Natural killer cell (primary cell): Measurements from ENCODE around the gene ZNF768. TPM values are rescaled to one million over a fixed set of nuclear protein-coding genes. Genes with fewer than 3 reads are reported as not detected.
"Not testable (repeated sequence)": the region's sequence is repeated elsewhere in the genome, so short reads cannot be mapped to it uniquely, and the experiment has no call there.

Source experiments
- ATAC-seq, 3 donors: fragments of 150-1000 bp in 2 of 3; fragments of 200-7000 bp in 1 of 3; cut with Tn5 transposase; 1 replicate in 1 of 3; 2 replicates in 2 of 3; pipeline ENCODE4 v1.10.0; 2021; ENCODE audit warnings: mild to moderate bottlenecking in 2 of 3, moderate library complexity in 2 of 3
- DNase-seq, 2 donors: peaks; one replicate each; pipeline versions ENCODE4 v3.0.0 to v3.0.0-alpha.2; 2013 to 2021; ENCODE audit warnings: mixed read lengths in 1 of 2
- H3K27ac ChIP-seq: one replicate; pipeline ENCODE4 v1.5.1; 2013; ENCODE audit warnings: mild to moderate bottlenecking, low read length
- H3K27me3 ChIP-seq: one replicate; pipeline ENCODE4 v1.6.1; 2013; ENCODE audit warnings: low read length; ENCODE audit not compliant: control insufficient read depth, insufficient read depth
- H3K36me3 ChIP-seq: one replicate; pipeline ENCODE4 v1.6.1; 2013; ENCODE audit warnings: low read length; ENCODE audit not compliant: control insufficient read depth, insufficient read depth
- H3K4me1 ChIP-seq: one replicate; pipeline ENCODE4 v1.6.1; 2013; ENCODE audit warnings: low read length; ENCODE audit not compliant: control insufficient read depth, insufficient read depth
- H3K4me3 ChIP-seq: one replicate; pipeline ENCODE4 v1.5.1; 2013; ENCODE audit warnings: low read length
- H3K9me3 ChIP-seq: one replicate; pipeline ENCODE4 v1.6.1; 2013; ENCODE audit warnings: low read length; ENCODE audit not compliant: control insufficient read depth, insufficient read depth
- H3K27ac Mint-ChIP-seq, 2 donors: one replicate each; pipeline ENCODE4 v1.8.0; 2022; ENCODE audit warnings: mild to moderate bottlenecking in 2 of 2, mixed read lengths in 2 of 2, moderate library complexity in 1 of 2
- H3K27me3 Mint-ChIP-seq, 2 donors: one replicate each; pipeline ENCODE4 v1.8.0; 2022; ENCODE audit warnings: low read depth in 2 of 2, mixed read lengths in 2 of 2
- H3K36me3 Mint-ChIP-seq: one replicate; pipeline ENCODE4 v1.8.0; 2022; ENCODE audit warnings: mixed read lengths
- H3K4me1 Mint-ChIP-seq, 2 donors: one replicate each; pipeline ENCODE4 v1.8.0; 2022; ENCODE audit warnings: mixed read lengths in 2 of 2
- H3K4me3 Mint-ChIP-seq: one replicate; pipeline ENCODE4 v1.8.0; 2022; ENCODE audit warnings: mild to moderate bottlenecking, moderate library complexity, mixed read lengths
- H3K9me3 Mint-ChIP-seq, 2 donors: one replicate each; pipeline ENCODE4 v1.8.0; 2022; ENCODE audit warnings: mixed read lengths in 2 of 2
- CTCF ChIP-seq: fragments of 200-600 bp; IDR thresholded peaks from one replicate; pipeline ENCODE4 v1.8.0; 2022; ENCODE audit warnings: antibody characterized with exemption
- WGBS: methylation state at CpG from one replicate; pipeline ENCODE4 v1.1.7; 2013; ENCODE audit warnings: missing lambda C conversion rate; ENCODE audit not compliant: insufficient coverage; 5-methylcytosine and 5-hydroxymethylcytosine counted together
- intact Hi-C: fragments of 100-400 bp; cut with micrococcal nuclease; formaldehyde crosslinking; loops from one replicate; pipeline ENCODE4 v1.14.2; 2022
- total RNA-seq, 4 donors: library from RNA; stranded (reverse); fragments of 120-200 nt in 1 of 4; gene quantifications; one replicate each; pipeline versions ENCODE4 v1.2.3 to v1.2.4, GENCODE V29; 2013 to 2022

The ZNF768 gene
- total RNA-seq, 3 donors from 2014 or later (not counting 1 experiment from before 2014, with no cell fraction given) = 3.3 to 7.2 (median 5.6) TPM

GRCh38 chr16:30484887-30485286, 41.5 kb downstream of the ZNF768 start:
- ATAC-seq = no peak
- H3K4me1 Mint-ChIP-seq = peaks cover 43 to 60% of the 10 kb centered on the region in 2 donors
- H3K4me3 Mint-ChIP-seq = no peak overlapping the region
- H3K27me3 Mint-ChIP-seq = no peaks in the 10 kb centered on the region
- Histone ChIP-seq H3K27ac (no peak overlapping the region), H3K4me1 (peaks cover 56% of the 10 kb centered on the region), H3K27me3 (no peaks in the 10 kb centered on the region), H3K36me3 (peaks cover 91% of the 10 kb centered on the region), H3K4me3 (no peak overlapping the region), H3K9me3 (no peaks in the 10 kb centered on the region)
- no peaks in the 10 kb centered on the region for H3K9me3 Mint-ChIP-seq
- H3K27ac Mint-ChIP-seq = peak overlapping the region; percentile 79 to 95
- DNase-seq = no peak
- intact Hi-C loops = no loop called here
- TF ChIP-seq CTCF = no peak
- H3K36me3 Mint-ChIP-seq = peaks cover 20% of the 10 kb centered on the region

- DNase-seq (peak in 1 of 2 donors; percentile 46), ATAC-seq (peak; percentile 48 to 80 (median 73))
- H3K27ac ChIP-seq = no peak overlapping the region
- Mint-ChIP-seq H3K27ac (peak overlapping the region; percentile 86 to 95), H3K27me3 (no peaks in the 10 kb centered on the region), H3K4me3 (peak overlapping the region; percentile 29), H3K36me3 (peaks cover 21% of the 10 kb centered on the region), H3K9me3 (no peaks in the 10 kb centered on the region), H3K4me1 (peaks cover 35 to 66% of the 10 kb centered on the region in 2 donors)
- intact Hi-C loops = no loop called here
- H3K9me3 ChIP-seq = no peaks in the 10 kb centered on the region
- H3K36me3 ChIP-seq = peaks cover 82% of the 10 kb centered on the region
- 95% methylated on average over 3 of the region's 3 CpGs for WGBS
- peaks cover 72% of the 10 kb centered on the region for H3K4me1 ChIP-seq
- no peak overlapping the region for H3K4me3 ChIP-seq
- TF ChIP-seq CTCF = peak; percentile 28
- H3K27me3 ChIP-seq = no peaks in the 10 kb centered on the region
Observed at GRCh38 chr16:30482366-30482765, 44.0 kb downstream of the ZNF768 start.

DNA sequence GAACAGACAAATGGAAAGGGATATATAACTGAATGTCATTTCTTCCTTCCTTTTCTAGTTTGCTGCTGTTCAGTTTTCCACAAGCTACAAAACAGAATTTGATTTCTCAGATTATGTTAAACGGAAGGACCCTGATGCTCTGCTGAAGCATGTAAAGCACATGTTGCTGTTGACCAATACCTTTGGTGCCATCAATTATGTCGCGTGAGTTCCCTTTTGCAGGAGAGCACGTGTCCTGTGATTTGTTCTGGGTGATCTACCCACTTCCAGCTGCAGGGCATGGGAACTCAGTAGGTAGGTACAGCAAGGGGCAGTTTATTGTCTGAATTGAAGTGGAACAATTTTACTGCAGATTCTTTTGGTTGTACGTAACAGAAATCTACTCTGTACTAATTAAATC, 45.0 kb downstream of the ZNF768 start:
- Histone ChIP-seq H3K27ac (no peak overlapping the region), H3K4me3 (no peak overlapping the region), H3K36me3 (peaks cover 84% of the 10 kb centered on the region), H3K9me3 (no peaks in the 10 kb centered on the region), H3K27me3 (no peaks in the 10 kb centered on the region), H3K4me1 (peaks cover 78% of the 10 kb centered on the region)
- peak overlapping the region; percentile 86 to 95 for H3K27ac Mint-ChIP-seq
- H3K4me3 Mint-ChIP-seq = peak overlapping the region; percentile 35
- ATAC-seq (no peak), DNase-seq (no peak)
- H3K4me1 Mint-ChIP-seq = peaks cover 40 to 71% of the 10 kb centered on the region in 2 donors
- H3K9me3 Mint-ChIP-seq = no peaks in the 10 kb centered on the region
- TF ChIP-seq CTCF = no peak
- H3K36me3 Mint-ChIP-seq = peaks cover 21% of the 10 kb centered on the region
- 97% methylated on average over 5 of the region's 5 CpGs for WGBS
- intact Hi-C loops = no loop called here
- H3K27me3 Mint-ChIP-seq = no peaks in the 10 kb centered on the region

GRCh38 chr16:30478766-30479478, 47.4 kb downstream of the ZNF768 start:
- Mint-ChIP-seq H3K36me3 (peaks cover 21% of the 10 kb centered on the region), H3K27ac (peak overlapping the region; percentile 89 to 95), H3K9me3 (no peaks in the 10 kb centered on the region), H3K4me1 (peaks cover 44 to 72% of the 10 kb centered on the region in 2 donors), H3K27me3 (no peaks in the 10 kb centered on the region), H3K4me3 (peak overlapping the region; percentile 17)
- no peak for TF ChIP-seq CTCF
- Histone ChIP-seq H3K36me3 (peaks cover 80% of the 10 kb centered on the region), H3K27ac (no peak overlapping the region), H3K4me1 (peaks cover 91% of the 10 kb centered on the region), H3K4me3 (no peak overlapping the region), H3K9me3 (no peaks in the 10 kb centered on the region), H3K27me3 (no peaks in the 10 kb centered on the region)
- DNase-seq (no peak), ATAC-seq (no peak)
- 90% methylated on average over 12 of the region's 12 CpGs for WGBS
- intact Hi-C loops = no loop called here

DNA sequence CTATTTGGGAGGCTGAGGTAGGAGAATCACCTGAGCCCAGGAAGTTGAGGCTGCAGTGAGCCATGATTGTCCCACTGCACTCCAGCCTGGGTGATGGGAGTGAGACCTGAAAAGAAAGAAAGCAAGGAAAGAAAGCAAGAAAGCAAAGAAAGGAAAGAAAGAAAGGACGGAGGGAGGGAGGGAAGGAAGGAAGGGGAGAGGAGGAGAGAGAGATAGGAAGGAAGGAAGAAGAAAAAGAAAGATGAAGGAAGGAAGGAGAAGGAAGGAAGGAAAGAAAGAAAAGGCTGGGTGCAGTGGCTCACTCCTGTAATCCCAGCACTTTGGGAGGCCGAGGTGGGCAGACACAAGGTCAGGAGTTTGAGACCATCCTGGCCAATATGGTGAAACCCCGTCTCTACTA, 48.6 kb downstream of the ZNF768 start:
- H3K9me3 Mint-ChIP-seq, H3K27me3 Mint-ChIP-seq, H3K27ac ChIP-seq, ATAC-seq, intact Hi-C loops, H3K4me3 ChIP-seq, H3K9me3 ChIP-seq, H3K27me3 ChIP-seq, DNase-seq: not testable (repeated sequence)
- Histone ChIP-seq H3K4me1 (peaks cover 86% of the 10 kb centered on the region), H3K36me3 (peaks cover 69% of the 10 kb centered on the region)
- H3K27ac Mint-ChIP-seq = peak overlapping the region; percentile 89 to 95
- peak overlapping the region; percentile 47 for H3K4me3 Mint-ChIP-seq
- 97% methylated on average over 3 of the region's 3 CpGs for WGBS
- H3K4me1 Mint-ChIP-seq = peaks cover 49 to 77% of the 10 kb centered on the region in 2 donors
- peaks cover 14% of the 10 kb centered on the region for H3K36me3 Mint-ChIP-seq
